K562 (cell line): ENCODE results near the gene AREL1.

Experiments used
- CEBPB ChIP-seq: fragments of 450-650 bp; IDR thresholded peaks from 2 replicates; pipeline ENCODE4 v1.6.1; 2016; ENCODE audit warnings: missing genetic modification characterization, missing compliant biosample characterization
- CHD4 ChIP-seq: fragments of 200-600 bp; sonication (generic); IDR thresholded peaks from 3 replicates; pipeline ENCODE4 v1.6.1; 2012; ENCODE audit warnings: low read depth, mild to moderate bottlenecking, mixed read lengths, low read length, inconsistent platforms; ENCODE audit not compliant: insufficient read depth, insufficient replicate concordance, poor library complexity, severe bottlenecking
- ELK1 ChIP-seq: sonication (generic); formaldehyde crosslinking; IDR thresholded peaks from 2 replicates; pipeline ENCODE4 v1.8.1; 2022; ENCODE audit warnings: missing genetic modification reagents
- EZH2 ChIP-seq: IDR thresholded peaks from 2 replicates; pipeline ENCODE4 v1.6.1; 2012; ENCODE audit warnings: low read depth, mild to moderate bottlenecking, inconsistent platforms, low read length, borderline replicate concordance
- POLR2AphosphoS2 ChIP-seq: IDR thresholded peaks from 2 replicates; pipeline ENCODE4 v1.6.1; 2012; ENCODE audit warnings: low read length, improper control_type of control experiment
- RFX5 ChIP-seq: IDR thresholded peaks from 2 replicates; pipeline ENCODE4 v1.6.1; 2011; ENCODE audit warnings: low read depth, mild to moderate bottlenecking, improper control_type of control experiment, low read length
- ZNF175 ChIP-seq: fragments of 200-800 bp; sonication (Bioruptor generic); IDR thresholded peaks from 2 replicates; pipeline ENCODE4 v1.6.1; 2016; ENCODE audit warnings: low read depth, mild to moderate bottlenecking, missing genetic modification characterization, missing compliant biosample characterization
- ZZZ3 ChIP-seq: fragments of 450-650 bp; IDR thresholded peaks from 2 replicates; pipeline ENCODE4 v1.6.1; 2016; ENCODE audit warnings: antibody characterized with exemption, mild to moderate bottlenecking, moderate library complexity
- TF ChIP-seq, protein P1 (sequence below): fragments of 450-650 bp; formaldehyde crosslinking; IDR thresholded peaks from 2 replicates; pipeline ENCODE4 v1.4.0; 2022; ENCODE audit warnings: missing genetic modification characterization
- TF ChIP-seq, protein P2 (sequence below): fragments of 450-650 bp; IDR thresholded peaks from 2 replicates; pipeline ENCODE4 v1.6.1; 2018; ENCODE audit not compliant: partially characterized antibody
- TF ChIP-seq, protein P3 (sequence below), 3 experiments: IDR thresholded peaks in 2 of 3; conservative IDR thresholded peaks in 1 of 3; 2 replicates each; pipeline ENCODE4 v1.5.1; 2011 to 2012; ENCODE audit warnings: low read length in 3 of 3, mild to moderate bottlenecking in 3 of 3, control low read depth in 2 of 3, improper control_type of control experiment in 1 of 3, inconsistent platforms in 1 of 3, low read depth in 1 of 3, mixed read lengths in 1 of 3, moderate library complexity in 1 of 3; ENCODE audit not compliant: insufficient read depth in 2 of 3

DNA sequence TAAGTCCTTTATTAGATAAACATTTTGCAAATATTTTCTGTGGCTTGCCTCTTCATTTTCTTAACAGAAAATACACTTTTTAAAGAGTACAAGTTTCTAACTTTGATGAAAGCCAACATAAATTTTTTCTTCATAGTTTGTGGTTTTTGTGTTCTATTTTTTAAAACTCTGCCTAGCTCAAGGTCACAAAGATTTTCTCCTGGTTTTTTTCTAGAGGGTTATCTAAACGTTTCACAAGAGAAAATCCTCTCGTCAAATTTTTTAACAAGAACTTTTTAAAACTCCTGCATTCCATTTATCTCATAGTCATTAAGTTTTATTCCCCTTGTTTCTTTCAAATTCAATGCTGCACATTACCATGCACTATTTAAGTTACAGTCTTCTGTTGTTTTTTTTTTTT, 8.2 kb downstream of the AREL1 start:
- TF ChIP-seq POLR2AphosphoS2 (no peak), RFX5 (no peak), ELK1 (CRISPR knock-in tag) (no peak), CHD4 (no peak), EZH2 (no peak), CEBPB (tag) (no peak), ZNF175 (CRISPR knock-in tag) (no peak), ZZZ3 (no peak)
- TF ChIP-seq, protein P1, sequence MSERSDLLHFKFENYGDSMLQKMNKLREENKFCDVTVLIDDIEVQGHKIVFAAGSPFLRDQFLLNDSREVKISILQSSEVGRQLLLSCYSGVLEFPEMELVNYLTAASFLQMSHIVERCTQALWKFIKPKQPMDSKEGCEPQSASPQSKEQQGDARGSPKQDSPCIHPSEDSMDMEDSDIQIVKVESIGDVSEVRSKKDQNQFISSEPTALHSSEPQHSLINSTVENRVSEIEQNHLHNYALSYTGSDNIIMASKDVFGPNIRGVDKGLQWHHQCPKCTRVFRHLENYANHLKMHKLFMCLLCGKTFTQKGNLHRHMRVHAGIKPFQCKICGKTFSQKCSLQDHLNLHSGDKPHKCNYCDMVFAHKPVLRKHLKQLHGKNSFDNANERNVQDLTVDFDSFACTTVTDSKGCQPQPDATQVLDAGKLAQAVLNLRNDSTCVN (CRISPR knock-in tag) = no peak
- TF ChIP-seq, protein P2, sequence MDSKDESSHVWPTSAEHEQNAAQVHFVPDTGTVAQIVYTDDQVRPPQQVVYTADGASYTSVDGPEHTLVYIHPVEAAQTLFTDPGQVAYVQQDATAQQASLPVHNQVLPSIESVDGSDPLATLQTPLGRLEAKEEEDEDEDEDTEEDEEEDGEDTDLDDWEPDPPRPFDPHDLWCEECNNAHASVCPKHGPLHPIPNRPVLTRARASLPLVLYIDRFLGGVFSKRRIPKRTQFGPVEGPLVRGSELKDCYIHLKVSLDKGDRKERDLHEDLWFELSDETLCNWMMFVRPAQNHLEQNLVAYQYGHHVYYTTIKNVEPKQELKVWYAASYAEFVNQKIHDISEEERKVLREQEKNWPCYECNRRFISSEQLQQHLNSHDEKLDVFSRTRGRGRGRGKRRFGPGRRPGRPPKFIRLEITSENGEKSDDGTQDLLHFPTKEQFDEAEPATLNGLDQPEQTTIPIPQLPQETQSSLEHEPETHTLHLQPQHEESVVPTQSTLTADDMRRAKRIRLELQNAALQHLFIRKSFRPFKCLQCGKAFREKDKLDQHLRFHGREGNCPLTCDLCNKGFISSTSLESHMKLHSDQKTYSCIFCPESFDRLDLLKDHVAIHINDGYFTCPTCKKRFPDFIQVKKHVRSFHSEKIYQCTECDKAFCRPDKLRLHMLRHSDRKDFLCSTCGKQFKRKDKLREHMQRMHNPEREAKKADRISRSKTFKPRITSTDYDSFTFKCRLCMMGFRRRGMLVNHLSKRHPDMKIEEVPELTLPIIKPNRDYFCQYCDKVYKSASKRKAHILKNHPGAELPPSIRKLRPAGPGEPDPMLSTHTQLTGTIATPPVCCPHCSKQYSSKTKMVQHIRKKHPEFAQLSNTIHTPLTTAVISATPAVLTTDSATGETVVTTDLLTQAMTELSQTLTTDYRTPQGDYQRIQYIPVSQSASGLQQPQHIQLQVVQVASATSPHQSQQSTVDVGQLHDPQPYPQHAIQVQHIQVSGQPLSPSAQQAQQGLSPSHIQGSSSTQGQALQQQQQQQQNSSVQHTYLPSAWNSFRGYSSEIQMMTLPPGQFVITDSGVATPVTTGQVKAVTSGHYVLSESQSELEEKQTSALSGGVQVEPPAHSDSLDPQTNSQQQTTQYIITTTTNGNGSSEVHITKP = no peak
- TF ChIP-seq, protein P3, sequence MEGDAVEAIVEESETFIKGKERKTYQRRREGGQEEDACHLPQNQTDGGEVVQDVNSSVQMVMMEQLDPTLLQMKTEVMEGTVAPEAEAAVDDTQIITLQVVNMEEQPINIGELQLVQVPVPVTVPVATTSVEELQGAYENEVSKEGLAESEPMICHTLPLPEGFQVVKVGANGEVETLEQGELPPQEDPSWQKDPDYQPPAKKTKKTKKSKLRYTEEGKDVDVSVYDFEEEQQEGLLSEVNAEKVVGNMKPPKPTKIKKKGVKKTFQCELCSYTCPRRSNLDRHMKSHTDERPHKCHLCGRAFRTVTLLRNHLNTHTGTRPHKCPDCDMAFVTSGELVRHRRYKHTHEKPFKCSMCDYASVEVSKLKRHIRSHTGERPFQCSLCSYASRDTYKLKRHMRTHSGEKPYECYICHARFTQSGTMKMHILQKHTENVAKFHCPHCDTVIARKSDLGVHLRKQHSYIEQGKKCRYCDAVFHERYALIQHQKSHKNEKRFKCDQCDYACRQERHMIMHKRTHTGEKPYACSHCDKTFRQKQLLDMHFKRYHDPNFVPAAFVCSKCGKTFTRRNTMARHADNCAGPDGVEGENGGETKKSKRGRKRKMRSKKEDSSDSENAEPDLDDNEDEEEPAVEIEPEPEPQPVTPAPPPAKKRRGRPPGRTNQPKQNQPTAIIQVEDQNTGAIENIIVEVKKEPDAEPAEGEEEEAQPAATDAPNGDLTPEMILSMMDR (IDR thresholded peaks at IDR 0.05 in 2 of 3, conservative IDR thresholded peaks at IDR 0.05 in 1 of 3; ENCODE audit: insufficient read depth in 2 of 3, low read depth in 1 of 3, low read length in 3 of 3) = no peak
